IMR-90 (cell line): ENCODE results near the gene SYTL1. TPM values are rescaled to one million over a fixed set of nuclear protein-coding genes. Genes with fewer than 3 reads are reported as not detected.

ENCODE experiments used
- ATAC-seq: fragments of 200-7000 bp; cut with Tn5 transposase; 2 replicates; pipeline ENCODE4 v1.9.1; 2020; ENCODE audit warnings: low read depth, mild to moderate bottlenecking, moderate library complexity
- BruUV-seq: library from RNA; stranded (reverse); fragments of 400-500 nt; replicated peaks from 2 replicates; lab custom pipeline; 2021; lab: Mats Ljungman, UMichigan
- CTCF ChIA-PET: fragments of 300-600 bp; formaldehyde crosslinking; extraction: SDS; loops from one replicate; lab custom pipeline; 2021; ENCODE audit warnings: antibody characterized with exemption; lab: Yijun Ruan, JAX
- POLR2A ChIA-PET: fragments of 300-600 bp; sonication (Branson Sonifier 250); formaldehyde crosslinking; loops from one replicate; lab custom pipeline; 2022; ENCODE audit warnings: antibody characterized with exemption; ENCODE audit not compliant: unreplicated experiment; lab: Charles Lee
- DNase-seq: peaks from one replicate; pipeline ENCODE4 v3.0.0; 2013
- H2AFZ ChIP-seq: replicated peaks from 2 replicates; pipeline ENCODE3; 2013; ENCODE audit warnings: low read length, mild to moderate bottlenecking; ENCODE audit not compliant: poor library complexity
- H2AK5ac ChIP-seq: 2 replicates; pipeline ENCODE4 v1.6.1; 2013; ENCODE audit warnings: low read depth, low read length, inconsistent platforms
- H2AK9ac ChIP-seq: replicated peaks from 2 replicates; pipeline ENCODE3; 2013; ENCODE audit warnings: mild to moderate bottlenecking, low read depth, low read length, moderate library complexity; ENCODE audit not compliant: poor library complexity
- H2BK120ac ChIP-seq: 2 replicates; pipeline ENCODE4 v1.6.1; 2013; ENCODE audit warnings: low read depth, low read length, inconsistent platforms
- H2BK15ac ChIP-seq: 3 replicates; pipeline ENCODE4 v1.6.1; 2013; ENCODE audit warnings: low read depth, low read length, inconsistent platforms
- H2BK20ac ChIP-seq: 2 replicates; pipeline ENCODE4 v1.6.1; 2013; ENCODE audit warnings: low read depth, mild to moderate bottlenecking, inconsistent platforms, low read length, moderate library complexity
- H2BK5ac ChIP-seq: 2 replicates; pipeline ENCODE4 v1.6.1; 2013; ENCODE audit warnings: mild to moderate bottlenecking, low read depth, low read length, inconsistent platforms; ENCODE audit not compliant: poor library complexity, severe bottlenecking
- H3K14ac ChIP-seq: replicated peaks from 2 replicates; pipeline ENCODE4 v1.6.1; 2013; ENCODE audit warnings: low read depth, low read length, inconsistent platforms
- H3K18ac ChIP-seq: 2 replicates; pipeline ENCODE4 v1.6.1; 2013; ENCODE audit warnings: low read depth, low read length, control low read depth
- H3K23ac ChIP-seq: 2 replicates; pipeline ENCODE4 v1.6.1; 2013; ENCODE audit warnings: low read depth, low read length, inconsistent platforms
- H3K27ac ChIP-seq: 2 replicates; pipeline ENCODE4 v1.5.1; 2013; ENCODE audit warnings: mild to moderate bottlenecking, control low read depth, low read length; ENCODE audit not compliant: insufficient read depth
- H3K27me3 ChIP-seq: 2 replicates; pipeline ENCODE4 v1.6.1; 2013; ENCODE audit warnings: low read length; ENCODE audit not compliant: control insufficient read depth, insufficient read depth
- H3K36me3 ChIP-seq: 2 replicates; pipeline ENCODE4 v1.6.1; 2013; ENCODE audit warnings: low read length, mixed read lengths; ENCODE audit not compliant: control insufficient read depth, insufficient read depth
- H3K4ac ChIP-seq: 2 replicates; pipeline ENCODE4 v1.6.1; 2013; ENCODE audit warnings: low read depth, low read length, inconsistent platforms
- H3K4me1 ChIP-seq: 2 replicates; pipeline ENCODE4 v1.6.1; 2013; ENCODE audit warnings: low read length, mixed read lengths; ENCODE audit not compliant: control insufficient read depth, insufficient read depth
- H3K4me2 ChIP-seq: 2 replicates; pipeline ENCODE4 v1.6.1; 2013; ENCODE audit warnings: low read depth, mild to moderate bottlenecking, control low read depth, low read length, moderate library complexity
- H3K4me3 ChIP-seq: 2 replicates; pipeline ENCODE4 v1.5.1; 2013; ENCODE audit warnings: low read depth, mild to moderate bottlenecking, control low read depth, low read length, moderate library complexity; ENCODE audit not compliant: insufficient read depth
- H3K56ac ChIP-seq: 2 replicates; pipeline ENCODE4 v1.6.1; 2013; ENCODE audit warnings: low read length, inconsistent platforms; ENCODE audit not compliant: insufficient read depth; ENCODE audit errors: extremely low read depth
- H3K79me1 ChIP-seq, 2 experiments: 2 replicates each; pipeline ENCODE4 v1.6.1; 2013; ENCODE audit warnings: low read length in 2 of 2, inconsistent platforms in 1 of 2, low read depth in 1 of 2
- H3K9ac ChIP-seq: 2 replicates; pipeline ENCODE4 v1.6.1; 2013; ENCODE audit warnings: low read depth, low read length, control low read depth
- H3K9me1 ChIP-seq: 2 replicates; pipeline ENCODE4 v1.6.1; 2013; ENCODE audit warnings: low read length, inconsistent platforms; ENCODE audit not compliant: insufficient read depth
- H3K9me3 ChIP-seq: 2 replicates; pipeline ENCODE4 v1.6.1; 2013; ENCODE audit warnings: low read length; ENCODE audit not compliant: control insufficient read depth, insufficient read depth
- H4K20me1 ChIP-seq: 2 replicates; pipeline ENCODE4 v1.6.1; 2013; ENCODE audit warnings: low read length, inconsistent platforms; ENCODE audit not compliant: insufficient read depth
- H4K5ac ChIP-seq: 2 replicates; pipeline ENCODE4 v1.6.1; 2013; ENCODE audit warnings: mild to moderate bottlenecking, low read depth, low read length, control low read depth
- H4K8ac ChIP-seq, 2 experiments: 2 replicates each; pipeline ENCODE4 v1.6.1; 2013; ENCODE audit warnings: low read depth in 2 of 2, low read length in 2 of 2, control low read depth in 1 of 2, inconsistent platforms in 1 of 2
- H4K91ac ChIP-seq: 2 replicates; pipeline ENCODE4 v1.6.1; 2013; ENCODE audit warnings: low read depth, low read length, inconsistent platforms; ENCODE audit not compliant: insufficient read depth
- BHLHE40 ChIP-seq: fragments of 150-350 bp; IDR thresholded peaks from 2 replicates; pipeline ENCODE4 v1.6.1; 2016; ENCODE audit warnings: mild to moderate bottlenecking, low read depth, low read length
- CEBPB ChIP-seq: IDR thresholded peaks from 2 replicates; pipeline ENCODE4 v1.6.1; 2012; ENCODE audit warnings: low read depth, low read length, improper control_type of control experiment
- CHD1 ChIP-seq: IDR thresholded peaks from 2 replicates; pipeline ENCODE4 v1.6.1; 2012; ENCODE audit warnings: low read depth, low read length, improper control_type of control experiment
- CTCF ChIP-seq: conservative IDR thresholded peaks from 2 replicates; pipeline ENCODE4 v1.5.1; 2012; ENCODE audit warnings: mild to moderate bottlenecking, low read depth, low read length, improper control_type of control experiment
- ELK1 ChIP-seq: fragments of 150-350 bp; IDR thresholded peaks from 2 replicates; pipeline ENCODE4 v1.6.1; 2016; ENCODE audit warnings: low read depth, mild to moderate bottlenecking, low read length, moderate library complexity, borderline replicate concordance
- FOS ChIP-seq: fragments of 150-350 bp; IDR thresholded peaks from 2 replicates; pipeline ENCODE4 v1.6.1; 2016; ENCODE audit warnings: low read depth, low read length
- MAFK ChIP-seq: IDR thresholded peaks from 2 replicates; pipeline ENCODE4 v1.6.1; 2012; ENCODE audit warnings: low read depth, low read length, improper control_type of control experiment
- MAZ ChIP-seq: IDR thresholded peaks from 2 replicates; pipeline ENCODE4 v1.6.1; 2012; ENCODE audit warnings: low read depth, mild to moderate bottlenecking, low read length, improper control_type of control experiment, moderate library complexity, borderline replicate concordance
- MXI1 ChIP-seq: IDR thresholded peaks from 2 replicates; pipeline ENCODE4 v1.6.1; 2012; ENCODE audit warnings: low read depth, mild to moderate bottlenecking, low read length, moderate library complexity, borderline replicate concordance
- NFE2L2 ChIP-seq: fragments of 150-350 bp; IDR thresholded peaks from 2 replicates; pipeline ENCODE4 v1.6.1; 2016; ENCODE audit warnings: low read depth, mild to moderate bottlenecking, low read length
- RAD21 ChIP-seq: IDR thresholded peaks from 2 replicates; pipeline ENCODE4 v1.6.1; 2012; ENCODE audit warnings: low read length, improper control_type of control experiment
- RCOR1 ChIP-seq: IDR thresholded peaks from 2 replicates; pipeline ENCODE4 v1.6.1; 2012; ENCODE audit warnings: mild to moderate bottlenecking, low read length, improper control_type of control experiment; ENCODE audit not compliant: insufficient replicate concordance
- SMC3 ChIP-seq: fragments of 150-350 bp; IDR thresholded peaks from 2 replicates; pipeline ENCODE4 v1.6.1; 2016; ENCODE audit warnings: low read depth, mild to moderate bottlenecking, antibody characterized with exemption, low read length, moderate library complexity
- USF2 ChIP-seq: fragments of 150-350 bp; IDR thresholded peaks from 2 replicates; pipeline ENCODE4 v1.6.1; 2017; ENCODE audit warnings: mild to moderate bottlenecking, antibody characterized with exemption, low read length, low read depth
- WGBS, 2 experiments: methylation state at CpG; one replicate each; pipeline versions ENCODE4 v1.1.5 to v1.1.7; 2013; ENCODE audit warnings: missing lambda C conversion rate in 2 of 2; ENCODE audit not compliant: insufficient read length in 1 of 2; ENCODE audit errors: extremely low coverage in 2 of 2; 5-methylcytosine and 5-hydroxymethylcytosine counted together
- dilution Hi-C: fragments of 300-500 bp; cut with HindIII; formaldehyde crosslinking; loops from one replicate; pipeline ENCODE4 v1.14.3; 2018; ENCODE audit warnings: low sequenced_read_pairs; ENCODE audit not compliant: unreplicated experiment
- in situ Hi-C: fragments of 300-500 bp; cut with MboI; formaldehyde crosslinking; loops from 3 replicates; pipeline ENCODE4 v1.14.3; 2019; ENCODE audit warnings: low sequenced_read_pairs, inconsistent platforms, mixed read lengths
- intact Hi-C: fragments of 100-400 bp; cut with micrococcal nuclease; formaldehyde crosslinking; loops from 2 replicates; pipeline ENCODE4 v1.10.0; 2022
- polyA plus RNA-seq, 3 experiments: library from polyadenylated mRNA; depleted of rRNA; stranded (reverse); fragments of >200 nt; gene quantifications; 2 replicates each; pipeline ENCODE4 v1.2.3, GENCODE V29; 2012; ENCODE audit warnings: low replicate concordance in 1 of 3
- total RNA-seq: library from RNA; depleted of rRNA; stranded (reverse); fragments of >200 nt; gene quantifications from 2 replicates; pipeline ENCODE4 v1.2.3, GENCODE V29; 2012

Gene SYTL1
- total and polyA plus RNA-seq, 2 of the 4 experiments (the other 2 are of a cell fraction) = 0.18 to 1.0 TPM

GRCh38 chr1:27358038-27358927 lies 16.5 kb downstream of the SYTL1 start:
- Histone ChIP-seq H4K91ac (no peak overlapping the region), H3K79me1 (no peaks in the 10 kb centered on the region), H2BK20ac (no peak overlapping the region), H3K23ac (no peak overlapping the region), H2AFZ (no peak overlapping the region), H3K9ac (no peak overlapping the region), H3K4ac (no peak overlapping the region), H3K14ac (no peak overlapping the region), H3K9me1 (no peaks in the 10 kb centered on the region), H2AK9ac (peak overlapping the region; percentile 55), H2BK15ac (no peak overlapping the region), H3K9me3 (no peaks in the 10 kb centered on the region), H4K20me1 (no peaks in the 10 kb centered on the region), H2AK5ac (no peak overlapping the region), H3K27ac (no peak overlapping the region), H3K36me3 (peaks cover 49% of the 10 kb centered on the region), H4K5ac (no peak overlapping the region), H2BK120ac (no peak overlapping the region), H3K4me1 (no peaks in the 10 kb centered on the region), H4K8ac (no peak overlapping the region), H2BK5ac (no peak overlapping the region), H3K27me3 (no peaks in the 10 kb centered on the region), H3K56ac (no peak overlapping the region), H3K4me2 (no peak overlapping the region), H3K4me3 (no peak overlapping the region), H3K18ac (no peak overlapping the region)
- in situ Hi-C loops (no loop called here), intact Hi-C loops (no loop called here), dilution Hi-C loops (no loop called here)
- WGBS, 2 experiments = 99% methylated on average over 10 of the region's 21 CpGs; no CpG with 5 or more reads in 1 of the 2 experiments
- POLR2A ChIA-PET = no interaction called here
- no peak for ATAC-seq
- CTCF ChIA-PET = interaction anchor here (0.6 to 1.6 kb wide), 5 partner anchors 26 to 755 kb away, joined by 3 to 7 read pairs (median 6); no protein-coding TSS in a partner anchor
- no peak for DNase-seq
- BruUV-seq = no TSS peak
- TF ChIP-seq CTCF = no peak
- TF ChIP-seq NFE2L2 = no peak
- no peak for TF ChIP-seq MXI1
- TF ChIP-seq MAFK = no peak
- no peak for TF ChIP-seq FOS
- no peak for TF ChIP-seq RCOR1
- no peak for TF ChIP-seq RAD21
- TF ChIP-seq MAZ = no peak
- TF ChIP-seq CEBPB = no peak
- no peak for TF ChIP-seq SMC3
- no peak for TF ChIP-seq BHLHE40
- TF ChIP-seq CHD1 = no peak
- TF ChIP-seq ELK1 = no peak
- TF ChIP-seq USF2 = no peak
